ENCODE measurements around the gene EPB41L2.
"Not testable (repeated sequence)": the region's sequence is repeated elsewhere in the genome, so short reads cannot be mapped to it uniquely, and the experiment has no call there.

Gene EPB41L2

DNA sequence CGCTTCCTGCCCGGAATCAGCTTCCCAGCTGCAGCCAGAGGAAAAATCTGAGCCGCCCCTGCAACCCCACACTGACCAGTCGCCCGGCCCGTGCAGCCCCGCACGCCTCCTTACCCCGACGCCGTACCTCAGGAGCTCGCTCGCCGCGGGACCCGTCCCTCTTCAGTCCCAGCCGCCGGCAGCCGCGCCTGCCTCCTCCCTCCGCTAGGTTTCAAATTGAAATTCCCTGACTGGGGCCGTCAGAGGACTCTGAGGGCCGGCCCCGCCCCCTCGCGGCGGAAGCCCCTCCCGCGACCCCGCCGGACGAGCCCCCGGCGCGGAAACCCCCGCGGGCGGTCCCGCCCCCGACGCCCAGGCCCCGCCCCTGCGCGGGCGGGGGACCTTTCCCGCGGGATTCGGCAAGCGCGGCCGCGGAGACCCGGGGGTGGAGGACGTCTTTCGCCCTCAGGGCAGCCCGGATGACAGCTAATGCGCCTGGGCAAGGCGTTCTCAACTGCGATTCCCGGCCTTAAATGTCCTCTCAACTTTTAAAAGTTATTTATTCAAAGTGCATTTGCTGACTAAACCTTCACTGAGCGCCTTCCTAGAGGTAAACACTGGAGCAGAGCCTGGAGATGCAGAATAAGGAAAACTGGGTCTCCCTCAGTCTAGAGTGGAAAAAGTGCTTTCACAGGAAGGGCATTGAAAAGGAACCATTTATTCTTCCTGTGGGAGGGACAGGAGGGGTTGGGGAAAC is at the start of gene EPB41L2:
EPB41L2 (minus strand) TSS at position 218 of the 736 bp plus-strand sequence. CDS start 106,760 bp downstream, outside the sequence.
- peak; percentile 36 to 54 for DNase-seq (ENCODE audit: low read depth in 1 of 2, low spot score in 1 of 2)

DNA sequence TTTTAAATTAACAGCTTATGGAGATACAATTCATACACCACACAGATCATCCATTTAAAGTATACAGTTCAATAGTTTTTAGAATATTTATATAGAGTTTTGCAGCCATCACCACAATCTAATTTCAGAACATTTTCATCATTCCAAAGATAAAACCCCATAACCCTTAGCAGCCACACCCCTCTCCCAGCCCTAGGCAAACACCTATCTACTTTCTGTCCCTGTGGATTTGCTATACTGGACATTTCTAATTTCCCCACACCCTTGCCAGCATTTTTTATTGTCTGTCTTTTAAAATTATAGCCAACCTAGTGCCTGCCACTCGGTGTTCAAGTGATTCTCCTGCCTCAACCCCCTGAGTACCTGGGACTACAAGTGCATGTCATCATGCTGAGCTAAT is 49.2 kb upstream of the EPB41L2 start:
- no peak for DNase-seq (ENCODE audit: low read depth in 1 of 2, low spot score in 1 of 2)

- DNase-seq (ENCODE audit: low read depth in 1 of 2, low spot score in 1 of 2), result no peak
Measured at GRCh38 chr6:131107151-131107550, 44.1 kb upstream of the EPB41L2 start.

DNA sequence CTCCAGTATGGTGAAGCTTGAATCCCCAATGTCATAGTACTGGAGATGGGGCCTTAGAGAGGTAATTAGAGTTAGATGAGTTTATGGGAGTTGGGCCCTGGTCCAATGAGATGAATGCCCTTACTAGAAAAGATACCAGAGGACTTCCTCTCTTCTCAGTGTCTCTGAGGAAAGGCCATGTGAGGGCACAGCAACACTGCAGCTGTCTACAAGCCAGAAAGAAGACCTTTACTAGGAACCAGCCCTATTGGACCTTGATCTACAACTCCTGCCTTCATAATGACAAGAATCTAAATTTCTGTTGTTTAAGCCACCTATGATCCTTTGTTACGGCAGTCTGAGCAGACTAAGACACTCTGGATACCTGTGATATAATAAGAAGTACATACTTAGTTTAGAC is 40.9 kb upstream of the EPB41L2 start:
- no peak for DNase-seq (ENCODE audit: low read depth in 1 of 2, low spot score in 1 of 2)

- no peak for DNase-seq (ENCODE audit: low read depth in 1 of 2, low spot score in 1 of 2)
Measured at GRCh38 chr6:131103296-131103695, 40.3 kb upstream of the EPB41L2 start.

- DNase-seq (ENCODE audit: low read depth in 1 of 2, low spot score in 1 of 2), result no peak
Measured at GRCh38 chr6:131101911-131102680, 39.1 kb upstream of the EPB41L2 start.

- DNase-seq (ENCODE audit: low read depth in 1 of 2, low spot score in 1 of 2), result no peak
Measured at GRCh38 chr6:131096786-131097185, 33.7 kb upstream of the EPB41L2 start.

GRCh38 chr6:131093334-131093733 is 30.3 kb upstream of the EPB41L2 start:
- DNase-seq (ENCODE audit: low read depth in 1 of 2, low spot score in 1 of 2), result no peak

DNA sequence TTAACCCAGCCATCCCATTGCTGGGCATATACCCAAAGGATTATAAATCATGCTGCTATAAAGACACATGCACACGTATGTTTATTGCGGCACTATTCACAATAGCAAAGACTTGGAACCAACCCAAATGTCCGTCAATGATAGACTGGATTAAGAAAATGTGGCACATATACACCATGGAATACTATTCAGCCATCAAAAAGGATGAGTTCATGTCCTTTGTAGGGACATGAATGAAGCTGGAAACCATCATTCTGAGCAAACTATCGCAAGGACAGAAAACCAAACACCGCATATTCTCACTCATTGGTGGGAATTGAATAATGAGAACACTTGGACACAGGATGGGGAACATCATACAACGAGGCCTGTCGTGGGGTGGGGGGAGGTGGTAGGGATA is 28.9 kb upstream of the EPB41L2 start:
- DNase-seq (ENCODE audit: low read depth in 1 of 2, low spot score in 1 of 2), result not testable (repeated sequence)

- DNase-seq (ENCODE audit: low read depth in 1 of 2, low spot score in 1 of 2), result not testable (repeated sequence)
Measured at GRCh38 chr6:131090339-131090738, 27.3 kb upstream of the EPB41L2 start.

DNA sequence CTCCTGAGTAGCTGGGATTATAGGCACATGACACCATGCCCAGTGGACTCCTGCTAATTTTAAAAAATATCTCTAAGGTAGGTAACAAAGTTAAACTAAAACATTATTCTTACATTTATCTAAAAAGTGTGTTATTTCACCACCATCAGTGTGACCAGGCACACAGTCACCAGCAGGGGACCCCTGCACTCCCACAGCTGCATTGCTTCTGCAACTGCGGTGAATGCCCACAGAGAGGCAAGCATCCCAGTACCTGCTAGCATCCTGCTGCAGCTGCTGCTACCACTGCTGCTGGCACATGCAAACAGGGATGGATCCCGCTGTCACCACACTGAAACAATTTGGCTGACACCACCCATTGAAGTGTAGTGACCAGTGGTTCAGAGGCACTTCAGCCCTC is 21.9 kb upstream of the EPB41L2 start:
- DNase-seq (ENCODE audit: low read depth in 1 of 2, low spot score in 1 of 2), result no peak

- no peak for DNase-seq (ENCODE audit: low read depth in 1 of 2, low spot score in 1 of 2)
Measured at GRCh38 chr6:131083687-131084086, 20.6 kb upstream of the EPB41L2 start.

DNA sequence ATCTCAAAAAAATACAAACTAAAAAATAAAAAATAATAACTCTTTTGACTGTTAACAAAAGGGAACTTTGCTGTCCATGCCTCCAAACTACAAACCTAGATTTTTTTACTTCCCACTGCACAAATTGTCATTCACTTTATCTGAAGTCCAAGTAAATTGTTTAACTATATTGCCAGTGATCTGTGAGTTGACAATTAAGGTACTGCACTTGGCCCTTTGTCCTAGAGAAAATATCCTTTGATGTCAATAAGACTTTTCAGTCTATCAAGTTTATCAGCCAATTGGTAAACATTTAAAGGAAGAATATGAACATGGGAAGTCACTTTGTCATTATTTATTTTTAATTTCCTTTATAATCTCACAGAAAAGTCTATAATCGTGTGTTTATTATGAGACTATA is 19.3 kb upstream of the EPB41L2 start:
- no peak for DNase-seq (ENCODE audit: low read depth in 1 of 2, low spot score in 1 of 2)

DNA sequence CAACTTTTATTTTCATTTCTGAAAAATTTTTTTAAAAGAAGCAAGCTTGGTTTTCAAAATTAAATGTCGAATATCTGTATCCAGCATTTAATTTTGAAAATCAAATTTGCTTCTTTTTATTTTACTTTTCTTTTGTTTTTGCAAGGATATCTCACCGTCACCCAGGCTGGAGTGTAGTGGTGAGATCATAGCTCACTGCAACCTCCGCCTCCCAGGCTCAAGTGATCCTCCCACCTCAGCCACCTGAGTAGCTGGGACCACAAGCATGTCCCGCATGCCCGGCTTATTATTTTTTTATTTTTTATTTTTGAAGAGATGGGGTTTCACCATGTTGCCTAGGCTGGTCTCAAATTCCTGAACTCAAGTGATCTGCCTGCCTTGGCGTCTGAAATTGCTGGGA is 17.0 kb upstream of the EPB41L2 start:
- no peak for DNase-seq (ENCODE audit: low read depth in 1 of 2, low spot score in 1 of 2)

GRCh38 chr6:131073577-131073976 is 10.5 kb upstream of the EPB41L2 start:
- no peak for DNase-seq (ENCODE audit: low read depth in 1 of 2, low spot score in 1 of 2)

- DNase-seq (ENCODE audit: low read depth in 1 of 2, low spot score in 1 of 2), result no peak
Measured at GRCh38 chr6:131070061-131070460, 7.0 kb upstream of the EPB41L2 start.

GRCh38 chr6:131068165-131068564 is 5.1 kb upstream of the EPB41L2 start:
- DNase-seq (ENCODE audit: low read depth in 1 of 2, low spot score in 1 of 2), result no peak

- DNase-seq (ENCODE audit: low read depth in 1 of 2, low spot score in 1 of 2), result no peak
Measured at GRCh38 chr6:131067521-131067920, 4.5 kb upstream of the EPB41L2 start.

GRCh38 chr6:131065824-131066171 is 2.8 kb upstream of the EPB41L2 start:
- DNase-seq (ENCODE audit: low read depth in 1 of 2, low spot score in 1 of 2), result no peak

DNA sequence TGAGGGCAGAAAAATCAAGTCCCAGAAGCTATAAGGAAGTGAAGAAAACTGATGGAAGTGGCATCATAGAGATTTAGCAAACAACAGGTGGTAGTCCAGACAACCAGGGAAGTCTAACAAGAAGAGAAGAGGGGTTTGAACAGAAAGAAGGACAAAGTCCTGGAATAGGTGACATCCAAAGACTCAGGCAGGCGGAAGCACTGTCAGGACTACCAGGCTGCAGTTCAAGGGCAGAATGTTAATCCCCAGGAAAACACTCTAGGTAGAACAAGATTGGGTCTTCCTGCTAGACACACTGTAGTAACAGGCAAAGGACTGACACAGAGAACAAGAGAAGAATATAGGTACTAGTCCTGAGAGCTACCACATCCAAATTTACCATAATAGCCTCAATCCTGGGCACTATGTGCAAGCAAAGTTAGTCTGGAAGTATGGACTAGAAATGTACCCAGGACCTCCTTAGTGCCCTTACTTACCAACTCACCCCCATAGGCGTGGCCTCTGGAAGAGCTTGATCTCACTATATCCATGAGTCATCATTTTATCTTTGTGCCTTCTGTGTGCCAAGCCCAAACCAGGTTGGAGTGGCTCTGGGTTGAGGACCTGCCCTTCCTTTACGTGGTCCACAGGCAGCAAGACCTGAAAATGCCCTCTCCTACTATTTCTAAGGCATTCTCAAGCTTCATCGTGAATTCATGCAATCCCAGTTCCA is 2.2 kb upstream of the EPB41L2 start:
- DNase-seq (ENCODE audit: low read depth in 1 of 2, low spot score in 1 of 2), result no peak

- no peak for DNase-seq (ENCODE audit: low read depth in 1 of 2, low spot score in 1 of 2)
Measured at GRCh38 chr6:131063764-131064272, 773 bp upstream of the EPB41L2 start.
